Adrenal gland (tissue), 12 donors: ENCODE measurements around the gene CBX4. TPM values are rescaled to one million over a fixed set of nuclear protein-coding genes. Genes with fewer than 3 reads are reported as not detected.

ENCODE experiments used
- DNase-seq, 7 donors: peaks; one replicate each; pipeline ENCODE4 v3.0.0-alpha.2; 2019 to 2020
- H3K27ac ChIP-seq, 5 donors: fragments of 200-600 bp; sonication (generic) in 4 of 5; 1 replicate in 3 of 5; 2 replicates in 2 of 5; pipeline versions ENCODE4 v1.5.1 to v1.8.0; 2016 to 2020; ENCODE audit warnings: mild to moderate bottlenecking in 1 of 5
- H3K27me3 ChIP-seq: fragments of 200-600 bp; 2 replicates; pipeline ENCODE4 v1.8.0; 2021
- H3K36me3 ChIP-seq, 2 donors: fragments of 200-600 bp; replicated peaks in 1 of 2; 1 replicate in 1 of 2; 2 replicates in 1 of 2; pipeline versions ENCODE4 v1.5.1 to v1.8.0; 2018 to 2022
- H3K4me1 ChIP-seq, 2 donors: fragments of 200-600 bp; replicated peaks in 1 of 2; 1 replicate in 1 of 2; 2 replicates in 1 of 2; pipeline versions ENCODE4 v1.5.1 to v1.8.0; 2018 to 2021
- H3K4me3 ChIP-seq, 4 donors: fragments of 200-600 bp; sonication (generic) in 3 of 4; one replicate each; pipeline ENCODE4 v1.5.1; 2016 to 2018
- H3K9me3 ChIP-seq, 3 donors: fragments of 200-600 bp; sonication (generic) in 1 of 3; replicated peaks in 1 of 3; 1 replicate in 2 of 3; 2 replicates in 1 of 3; pipeline versions ENCODE4 v1.5.1 to v1.8.0; 2016 to 2021
- POLR2A ChIP-seq, 2 donors: fragments of 450-650 bp; IDR thresholded peaks; one replicate each; pipeline ENCODE4 v1.6.1; 2017; ENCODE audit warnings: antibody characterized with exemption in 2 of 2, mild to moderate bottlenecking in 2 of 2, moderate library complexity in 1 of 2
- WGBS, 4 donors: extraction: QIAGEN DNeasy Blood & Tissue Kit in 2 of 4; methylation state at CpG; one replicate each; pipeline versions ENCODE4 v1.1.5 to v1.1.7; 2013 to 2017; 5-methylcytosine and 5-hydroxymethylcytosine counted together
- intact Hi-C, 2 donors: fragments of 100-400 bp; cut with DNase I; formaldehyde crosslinking; loops; one replicate each; pipeline versions ENCODE4 v1.14.1 to v1.15.0; 2022 to 2023
- polyA plus RNA-seq, 3 donors: library from polyadenylated mRNA; stranded (reverse); fragments of 200-250 nt in 2 of 3; fragments of 350-450 nt in 1 of 3; fragmentation: Illumina TruSeq in 1 of 3; extraction: RNeasy Lipid Tissue Mini Kit (QIAGEN cat#74804) in 1 of 3; gene quantifications; one replicate each; pipeline ENCODE4 v1.2.3, GENCODE V29; 2013 to 2014
- total RNA-seq, 9 donors: library from RNA; depleted of rRNA in 4 of 9; stranded (reverse); fragments of >200 nt in 4 of 9; fragments of 120-200 nt in 1 of 9; fragmentation: NEBNext Ultra II Directional in 1 of 9; extraction: Animal tissue kit (Norgen Biotek cat#: 25700) in 1 of 9; gene quantifications; one replicate each; pipeline versions ENCODE4 v1.1.0 to v1.2.4, GENCODE V29; 2013 to 2023
- TF ChIP-seq, protein P1 (sequence below), 6 experiments: fragments of 450-650 bp in 4 of 6; fragments of 200-600 bp in 2 of 6; sonication (generic) in 1 of 6; IDR thresholded peaks; 1 replicate in 5 of 6; 2 replicates in 1 of 6; pipeline versions ENCODE4 v1.5.1 to v1.8.0; 2016 to 2021; ENCODE audit warnings: antibody characterized with exemption in 6 of 6, mild to moderate bottlenecking in 2 of 6, moderate library complexity in 1 of 6
- donor health status: healthy with polysubstance abuse.
- donor health status: Bipolar disorder and iron deficiency.
- donor health status: DM: yes; HTN: yes; CAD: no.
- donor health status: DM: no; HTN: no; CAD: no.
- donor health status: DM: no; HTN: no; CAD: no.
- donor health status: DM: yes; HTN: yes; CAD: no.

CBX4 gene
- total and polyA plus RNA-seq, 12 donors: 5.4 to 39.3 (median 17.0) TPM

GRCh38 chr17:79802736-79803420 is 36.4 kb downstream of the CBX4 start:
- intact Hi-C loops: loop anchor here in 1 of 2 donors (5.0 kb wide), 1 partner anchor 34 kb away; the partner anchor contains the start of gene CBX4
- H3K4me3 ChIP-seq: no peak overlapping the region
- H3K9me3 ChIP-seq: no peaks in the 10 kb centered on the region
- H3K27ac ChIP-seq: no peak overlapping the region
- peaks cover 11 to 20% of the 10 kb centered on the region in 2 donors for H3K4me1 ChIP-seq
- peaks cover 95% of the 10 kb centered on the region for H3K27me3 ChIP-seq
- no peak for DNase-seq
- 5 to 8% (median 5%) methylated on average over 14 to 57 of the region's 57 CpGs for WGBS, 4 donors
- no peak for TF ChIP-seq POLR2A (IDR thresholded peaks at IDR 0.05)
- TF ChIP-seq, protein P1, sequence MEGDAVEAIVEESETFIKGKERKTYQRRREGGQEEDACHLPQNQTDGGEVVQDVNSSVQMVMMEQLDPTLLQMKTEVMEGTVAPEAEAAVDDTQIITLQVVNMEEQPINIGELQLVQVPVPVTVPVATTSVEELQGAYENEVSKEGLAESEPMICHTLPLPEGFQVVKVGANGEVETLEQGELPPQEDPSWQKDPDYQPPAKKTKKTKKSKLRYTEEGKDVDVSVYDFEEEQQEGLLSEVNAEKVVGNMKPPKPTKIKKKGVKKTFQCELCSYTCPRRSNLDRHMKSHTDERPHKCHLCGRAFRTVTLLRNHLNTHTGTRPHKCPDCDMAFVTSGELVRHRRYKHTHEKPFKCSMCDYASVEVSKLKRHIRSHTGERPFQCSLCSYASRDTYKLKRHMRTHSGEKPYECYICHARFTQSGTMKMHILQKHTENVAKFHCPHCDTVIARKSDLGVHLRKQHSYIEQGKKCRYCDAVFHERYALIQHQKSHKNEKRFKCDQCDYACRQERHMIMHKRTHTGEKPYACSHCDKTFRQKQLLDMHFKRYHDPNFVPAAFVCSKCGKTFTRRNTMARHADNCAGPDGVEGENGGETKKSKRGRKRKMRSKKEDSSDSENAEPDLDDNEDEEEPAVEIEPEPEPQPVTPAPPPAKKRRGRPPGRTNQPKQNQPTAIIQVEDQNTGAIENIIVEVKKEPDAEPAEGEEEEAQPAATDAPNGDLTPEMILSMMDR (IDR thresholded peaks at IDR 0.05): no peak
- no peaks in the 10 kb centered on the region for H3K36me3 ChIP-seq

GRCh38 chr17:79802039-79802735 is 37.1 kb downstream of the CBX4 start:
- peaks cover 13 to 22% of the 10 kb centered on the region in 2 donors for H3K4me1 ChIP-seq
- no peaks in the 10 kb centered on the region for H3K36me3 ChIP-seq
- no peak overlapping the region for H3K27ac ChIP-seq
- 9 to 16% (median 10%) methylated on average over 11 of the region's 11 CpGs for WGBS, 4 donors
- TF ChIP-seq POLR2A (IDR thresholded peaks at IDR 0.05): no peak
- TF ChIP-seq, protein P1 (IDR thresholded peaks at IDR 0.05): no peak
- intact Hi-C loops: loop anchor here in 1 of 2 donors (5.0 kb wide), 1 partner anchor 35 kb away; the partner anchor contains the start of gene CBX4
- H3K9me3 ChIP-seq: no peaks in the 10 kb centered on the region
- no peak for DNase-seq
- H3K4me3 ChIP-seq: no peak overlapping the region
- peaks cover 90% of the 10 kb centered on the region for H3K27me3 ChIP-seq

DNA sequence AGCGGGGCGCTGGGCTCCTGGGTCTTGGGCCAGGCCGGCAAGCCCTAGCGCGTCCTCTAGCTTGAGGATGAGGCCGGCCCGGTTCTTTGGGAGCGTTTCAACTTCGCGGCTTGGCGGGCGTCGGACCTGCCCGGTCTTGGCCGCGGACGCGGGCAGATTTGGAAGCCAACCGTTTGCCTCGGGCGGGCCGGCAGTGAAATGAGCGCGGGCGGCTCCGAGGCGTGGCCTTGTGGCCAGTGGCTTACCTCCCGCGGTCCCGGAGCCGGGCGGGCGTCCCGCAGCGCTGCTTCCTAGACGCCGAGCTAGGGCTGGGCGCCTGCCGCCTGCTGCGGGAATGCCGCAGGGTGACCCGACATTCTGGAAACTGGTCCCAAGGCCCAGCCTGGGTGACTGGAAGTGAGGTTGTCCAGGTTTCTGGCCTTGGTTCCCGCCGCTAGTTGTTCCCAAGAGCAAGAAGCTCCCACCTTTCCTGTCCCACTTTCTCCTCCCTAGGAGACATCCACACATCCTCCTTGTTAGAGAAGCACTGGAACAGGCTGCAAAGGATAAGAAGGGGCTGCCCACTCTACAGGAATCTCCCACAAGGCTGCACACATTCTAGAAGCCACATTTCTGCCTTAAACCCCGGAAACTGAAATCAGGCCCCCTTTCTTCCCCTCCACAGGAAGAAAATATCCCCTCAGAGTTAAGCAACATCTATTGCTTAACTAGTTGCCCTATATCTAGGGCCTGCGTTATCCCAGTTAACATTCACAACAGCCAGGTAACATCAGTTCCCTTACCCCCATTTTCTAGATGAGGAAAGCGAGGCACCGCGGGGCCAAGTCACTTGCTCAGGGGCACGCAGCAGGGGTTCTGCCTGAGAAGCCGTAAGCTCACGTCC is 37.8 kb downstream of the CBX4 start:
- no peak overlapping the region for H3K27ac ChIP-seq
- peaks cover 13 to 24% of the 10 kb centered on the region in 2 donors for H3K4me1 ChIP-seq
- DNase-seq: peak in 1 of 7 donors; percentile 30
- peaks cover 83% of the 10 kb centered on the region for H3K27me3 ChIP-seq
- TF ChIP-seq, protein P1 (IDR thresholded peaks at IDR 0.05): no peak
- no peak for TF ChIP-seq POLR2A (IDR thresholded peaks at IDR 0.05)
- H3K36me3 ChIP-seq: no peaks in the 10 kb centered on the region
- no peak overlapping the region for H3K4me3 ChIP-seq
- WGBS, 4 donors: 4 to 14% (median 8%) methylated on average over 12 to 52 of the region's 52 CpGs
- H3K9me3 ChIP-seq: no peaks in the 10 kb centered on the region
- intact Hi-C loops: loop anchor here in 1 of 2 donors (5.0 kb wide), 1 partner anchor 36 kb away; the partner anchor contains the start of gene CBX4
